Keratinocyte (primary cell): Measurements from ENCODE around the gene DCP2. TPM values are rescaled to one million over a fixed set of nuclear protein-coding genes. Genes with fewer than 3 reads are reported as not detected.

Experiments used
- DNase-seq: peaks from one replicate; pipeline ENCODE4 v3.0.0-alpha.2; 2011; ENCODE audit warnings: low read depth, missing footprints, low spot score
- FAIRE-seq: peaks from 2 replicates; lab custom pipeline; 2011; peaks lifted over from hg19 to GRCh38; lab: Jason Lieb, UNC
- H2AFZ ChIP-seq: 2 replicates; pipeline ENCODE4 v1.6.0; 2012; ENCODE audit warnings: low read length, control low read depth, inconsistent platforms; ENCODE audit not compliant: control insufficient read depth
- H3K27ac ChIP-seq: 2 replicates; pipeline ENCODE4 v1.5.1; 2011; ENCODE audit warnings: low read length; ENCODE audit not compliant: control insufficient read depth, insufficient read depth
- H3K27me3 ChIP-seq: 3 replicates; pipeline ENCODE4 v1.6.0; 2011; ENCODE audit warnings: low read length; ENCODE audit not compliant: control insufficient read depth, insufficient read depth; ENCODE audit errors: extremely low read depth
- H3K36me3 ChIP-seq, 2 experiments: 2 replicates in 1 of 2; 3 replicates in 1 of 2; pipeline ENCODE4 v1.5.1; 2011; ENCODE audit warnings: low read length in 2 of 2, mild to moderate bottlenecking in 1 of 2; ENCODE audit not compliant: control insufficient read depth in 2 of 2, insufficient read depth in 2 of 2; ENCODE audit errors: extremely low read depth in 1 of 2
- H3K4me1 ChIP-seq: 3 replicates; pipeline ENCODE4 v1.5.1; 2011; ENCODE audit warnings: low read length; ENCODE audit not compliant: control insufficient read depth, insufficient read depth; ENCODE audit errors: extremely low read depth
- H3K4me2 ChIP-seq: 3 replicates; pipeline ENCODE4 v1.6.0; 2011; ENCODE audit warnings: low read depth, low read length; ENCODE audit not compliant: control insufficient read depth, insufficient read depth; ENCODE audit errors: extremely low read depth
- H3K4me3 ChIP-seq, 3 experiments: fragments of 200-600 bp in 1 of 3; sonication (generic) in 1 of 3; 2 replicates in 2 of 3; 3 replicates in 1 of 3; pipeline ENCODE4 v1.5.1; 2011 to 2016; ENCODE audit warnings: low read length in 3 of 3, mild to moderate bottlenecking in 3 of 3, control low read depth in 2 of 3, inconsistent platforms in 1 of 3, low read depth in 1 of 3, mixed read lengths in 1 of 3, mixed run types in 1 of 3, moderate library complexity in 1 of 3; ENCODE audit not compliant: control insufficient read depth in 2 of 3, insufficient read depth in 2 of 3; ENCODE audit errors: extremely low read depth in 1 of 3
- H3K79me2 ChIP-seq: 2 replicates; pipeline ENCODE4 v1.6.0; 2012; ENCODE audit warnings: low read length; ENCODE audit not compliant: control insufficient read depth, insufficient read depth
- H3K9ac ChIP-seq: 3 replicates; pipeline ENCODE4 v1.6.0; 2011; ENCODE audit warnings: low read length; ENCODE audit not compliant: control insufficient read depth, insufficient read depth; ENCODE audit errors: extremely low read depth
- H3K9me1 ChIP-seq: 3 replicates; pipeline ENCODE4 v1.6.0; 2011; ENCODE audit warnings: low read length; ENCODE audit not compliant: control insufficient read depth, insufficient read depth; ENCODE audit errors: extremely low read depth
- H3K9me3 ChIP-seq: 2 replicates; pipeline ENCODE4 v1.5.1; 2012; ENCODE audit warnings: low read depth, low read length; ENCODE audit not compliant: control insufficient read depth
- H4K20me1 ChIP-seq: 3 replicates; pipeline ENCODE4 v1.6.0; 2011; ENCODE audit warnings: low read length; ENCODE audit not compliant: control insufficient read depth, insufficient read depth; ENCODE audit errors: extremely low read depth
- CTCF ChIP-seq, 3 experiments: IDR thresholded peaks in 1 of 3; conservative IDR thresholded peaks in 1 of 3; optimal IDR thresholded peaks in 1 of 3; 2 replicates in 2 of 3; 3 replicates in 1 of 3; pipeline versions ENCODE3 to v1.5.1; 2011; ENCODE audit warnings: low read length in 3 of 3, mild to moderate bottlenecking in 3 of 3, moderate library complexity in 2 of 3, control low read depth in 1 of 3, inconsistent platforms in 1 of 3; ENCODE audit not compliant: insufficient read depth in 2 of 3; ENCODE audit errors: extremely low read depth in 1 of 3
- EZH2 ChIP-seq: IDR thresholded peaks from one replicate; pipeline ENCODE4 v1.6.1; 2012; ENCODE audit warnings: inconsistent platforms, mild to moderate bottlenecking, low read length, moderate library complexity
- dilution Hi-C: fragments of 300-500 bp; cut with MboI; formaldehyde crosslinking; loops from one replicate; pipeline ENCODE4 v1.7.0; 2020; ENCODE audit warnings: low sequenced_read_pairs; ENCODE audit not compliant: extremely low pct_ligation_motif_present
- polyA plus RNA-seq, 5 experiments: library from polyadenylated mRNA; depleted of rRNA in 3 of 5; stranded (reverse) in 3 of 5; stranded (forward) in 1 of 5; unstranded in 1 of 5; fragments of >200 nt; gene quantifications; 1 replicate in 1 of 5; 2 replicates in 3 of 5; 3 replicates in 1 of 5; pipeline versions ENCODE4 v1.2.1 to v1.2.3, GENCODE V29; 2011 to 2012; ENCODE audit warnings: missing spikeins in 2 of 5, low read depth in 1 of 5, low replicate concordance in 1 of 5

Gene DCP2
- polyA plus RNA-seq, 1 donor (not counting 4 experiments of a cell fraction or from before 2014, with no cell fraction given): 11.8 TPM

GRCh38 chr5:113061846-113062780, 85.5 kb downstream of the DCP2 start:
- no peak for FAIRE-seq
- Histone ChIP-seq H3K27me3 (no peaks in the 10 kb centered on the region), H4K20me1 (no peaks in the 10 kb centered on the region), H3K79me2 (no peaks in the 10 kb centered on the region), H3K27ac (no peak overlapping the region), H3K4me3 (no peak overlapping the region), H3K4me2 (no peak overlapping the region), H3K9me1 (peaks cover 6% of the 10 kb centered on the region), H3K4me1 (peaks cover 31% of the 10 kb centered on the region), H2AFZ (no peak overlapping the region), H3K36me3 (peaks cover 29 to 32% of the 10 kb centered on the region in 2 experiments), H3K9me3 (no peaks in the 10 kb centered on the region), H3K9ac (no peak overlapping the region)
- no peak for DNase-seq
- no peak for TF ChIP-seq EZH2
- TF ChIP-seq CTCF (optimal IDR thresholded peaks at IDR 0.05 in 1 of 3, IDR thresholded peaks at IDR 0.05 in 1 of 3, conservative IDR thresholded peaks at IDR 0.05 in 1 of 3; ENCODE audit: extremely low read depth in 1 of 3, insufficient read depth in 2 of 3, low read length in 3 of 3): no peak
- dilution Hi-C loops: no loop called here

GRCh38 chr5:113062869-113063508, 86.4 kb downstream of the DCP2 start:
- Histone ChIP-seq H3K4me2 (no peak overlapping the region), H3K79me2 (no peaks in the 10 kb centered on the region), H3K4me3 (no peak overlapping the region), H3K9me1 (peaks cover 6% of the 10 kb centered on the region), H3K27ac (no peak overlapping the region), H2AFZ (no peak overlapping the region), H3K4me1 (peaks cover 23% of the 10 kb centered on the region), H3K27me3 (no peaks in the 10 kb centered on the region), H4K20me1 (no peaks in the 10 kb centered on the region), H3K9me3 (no peaks in the 10 kb centered on the region), H3K9ac (no peak overlapping the region), H3K36me3 (peaks cover 32 to 33% of the 10 kb centered on the region in 2 experiments)
- TF ChIP-seq EZH2 (no peak), CTCF (optimal IDR thresholded peaks at IDR 0.05 in 1 of 3, IDR thresholded peaks at IDR 0.05 in 1 of 3, conservative IDR thresholded peaks at IDR 0.05 in 1 of 3; ENCODE audit: extremely low read depth in 1 of 3, insufficient read depth in 2 of 3, low read length in 3 of 3) (no peak)
- dilution Hi-C loops: no loop called here
- DNase-seq (no peak), FAIRE-seq (no peak)
